Stimulated activated CD4-positive, alpha-beta T cell treated with anti-CD3 and anti-CD28 coated beads, Interleukin-15, amount 100 ng/mL, for 24 hours (primary cell): ENCODE data around the gene FADS6.
"Not testable (repeated sequence)": the region's sequence is repeated elsewhere in the genome, so short reads cannot be mapped to it uniquely, and the experiment has no call there.

Source experiments
- DNase-seq: peaks from one replicate; pipeline ENCODE4 v3.0.0-alpha.2; 2020

FADS6 gene

GRCh38 chr17:74882517-74883240 is 10.8 kb downstream of the FADS6 start:
- DNase-seq: no peak

- no peak for DNase-seq
These were observed 12.4 kb downstream of the FADS6 start for GRCh38 chr17:74881073-74881472.

- no peak for DNase-seq
These were observed 14.1 kb downstream of the FADS6 start for GRCh38 chr17:74879308-74879707.

DNA sequence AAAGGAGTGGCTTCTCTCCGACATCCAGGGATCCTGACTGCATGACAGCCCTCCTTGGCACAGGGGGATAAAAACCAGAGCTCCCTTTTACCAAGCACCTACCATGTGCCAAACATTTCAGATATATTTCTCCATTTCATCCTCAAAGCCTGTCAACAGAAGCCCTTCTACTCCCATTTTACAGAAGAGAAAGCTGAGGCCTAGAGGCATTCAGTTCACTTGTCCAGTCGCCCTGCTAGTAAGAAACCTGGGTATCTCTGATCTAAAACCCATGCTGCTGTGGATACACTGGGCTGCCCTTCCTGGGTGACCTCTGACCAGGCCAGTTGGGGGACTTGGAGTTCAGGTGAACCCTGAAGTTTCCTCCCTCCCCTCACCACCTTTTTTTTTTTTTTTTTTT is 14.8 kb downstream of the FADS6 start:
- no peak for DNase-seq

- DNase-seq: no peak
These were observed 15.6 kb downstream of the FADS6 start for GRCh38 chr17:74877592-74878548.

DNA sequence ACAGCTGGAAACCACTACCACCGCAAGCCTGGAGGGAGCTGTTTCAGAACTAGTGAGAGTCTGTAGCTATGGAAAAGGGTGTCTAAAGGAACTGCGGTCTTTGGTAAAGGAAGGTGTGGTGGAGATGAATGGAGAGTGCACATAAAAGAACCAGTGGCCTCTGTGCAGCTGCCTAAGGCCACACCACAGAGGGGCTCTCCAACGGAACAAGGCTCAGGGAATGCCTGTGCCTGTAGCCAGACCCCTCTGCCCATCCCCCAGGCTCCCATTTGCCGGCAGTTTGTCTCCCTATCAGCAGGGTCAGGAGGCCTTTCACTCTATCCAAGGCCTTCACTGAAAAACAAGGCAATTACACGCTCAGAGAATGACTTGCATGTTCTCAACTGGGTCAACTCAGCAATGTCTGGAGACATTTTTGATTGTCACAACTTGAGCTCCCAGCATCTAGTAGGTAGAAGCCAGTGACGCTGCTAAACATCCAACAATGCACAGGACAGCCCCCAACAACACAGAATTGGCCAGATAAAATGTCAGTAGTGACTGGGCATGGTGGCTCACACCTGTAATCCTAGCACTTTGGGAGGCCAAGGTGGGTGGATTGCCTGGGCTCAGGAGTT is 17.3 kb downstream of the FADS6 start:
- DNase-seq: no peak

DNA sequence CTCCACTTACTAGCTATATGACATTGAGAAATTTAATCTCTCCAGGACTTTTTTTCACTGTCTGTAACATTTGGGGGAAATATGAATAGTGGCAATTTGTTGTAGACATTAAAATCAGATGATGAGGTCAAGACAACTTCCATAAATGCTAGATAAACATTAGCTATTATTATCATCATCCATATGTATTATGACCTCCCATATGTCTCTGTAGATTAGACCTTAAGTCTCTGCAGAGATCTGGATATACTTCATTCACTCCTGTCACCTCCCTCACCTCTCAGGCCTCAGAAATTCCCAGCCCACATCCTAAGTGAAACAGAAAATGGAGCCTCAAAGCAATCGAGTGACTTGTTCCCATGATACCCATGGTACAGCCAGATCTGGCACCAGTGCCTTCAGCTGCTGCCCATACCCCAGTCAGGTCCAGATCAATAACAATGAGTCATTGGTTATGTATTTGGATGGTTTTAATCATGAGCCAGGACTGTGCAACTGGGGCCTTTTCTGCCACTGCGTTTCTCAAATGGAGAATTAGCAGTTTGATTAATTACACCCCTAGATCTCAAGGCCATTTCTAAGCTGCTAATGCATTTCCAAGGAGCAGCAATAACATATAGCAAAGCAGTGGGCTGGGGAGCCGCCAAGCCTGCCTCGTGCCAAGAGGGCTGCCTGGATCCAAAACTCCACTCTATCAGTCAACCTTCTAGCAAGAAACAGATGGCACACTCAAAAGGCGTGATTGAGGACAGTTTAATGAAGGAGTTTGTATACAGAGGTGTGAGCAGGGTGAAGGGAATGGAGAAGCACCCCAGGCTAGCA is 18.1 kb downstream of the FADS6 start:
- no peak for DNase-seq

- no peak for DNase-seq
These were observed 18.8 kb downstream of the FADS6 start for GRCh38 chr17:74874615-74875037.

GRCh38 chr17:74873874-74874614 is 19.4 kb downstream of the FADS6 start:
- no peak for DNase-seq

DNA sequence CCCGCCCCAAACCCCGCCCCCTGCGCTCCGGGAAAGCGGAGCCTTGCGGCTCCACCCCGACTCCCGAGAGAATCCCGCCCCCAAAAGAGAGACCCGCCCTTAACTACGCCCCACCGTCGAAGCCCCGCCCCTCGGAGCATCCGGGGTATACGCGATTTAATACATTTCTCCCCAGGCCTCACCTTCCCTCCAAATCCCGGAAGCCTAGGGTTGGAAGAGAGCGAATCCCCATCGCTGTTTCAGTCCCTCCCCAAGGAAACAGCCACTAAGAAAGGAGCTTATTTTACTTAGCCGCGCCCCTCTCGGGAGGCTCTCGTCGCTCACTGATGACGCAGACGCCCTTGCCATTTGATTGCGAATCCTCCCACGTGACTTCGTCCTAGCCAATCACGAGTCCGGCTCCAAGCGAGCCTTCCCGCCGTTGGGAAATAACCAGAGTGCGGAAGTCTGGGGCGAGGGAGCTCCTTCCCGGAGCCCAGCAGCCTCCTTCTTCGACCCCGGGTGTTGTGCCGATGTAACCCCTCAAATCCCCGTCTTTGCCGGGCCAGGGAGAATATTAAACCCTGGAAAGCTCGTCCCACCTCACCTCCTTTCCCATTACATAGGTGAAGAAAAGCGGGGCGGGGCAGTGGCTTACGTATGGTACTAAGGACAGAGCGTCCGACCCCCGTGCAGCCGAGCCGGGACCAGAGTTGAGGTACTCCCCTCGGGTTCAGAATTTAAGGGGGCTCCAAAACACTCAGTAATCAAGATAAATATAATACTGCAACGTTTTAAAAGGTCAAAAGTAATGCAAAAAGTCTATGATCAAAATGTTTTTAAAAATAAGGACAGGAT is 20.2 kb downstream of the FADS6 start:
- peak; percentile 99 for DNase-seq

GRCh38 chr17:74872313-74873036 is 21.0 kb downstream of the FADS6 start, which contains the start of gene FDXR:
FDXR (minus strand) TSS chr17:74872994; CDS start chr17:74872944, 50 bp downstream.
- DNase-seq: no peak

- no peak for DNase-seq
These were observed 21.9 kb downstream of the FADS6 start for GRCh38 chr17:74871356-74872076.

GRCh38 chr17:74870512-74870911 is 22.9 kb downstream of the FADS6 start:
- DNase-seq: no peak

- not testable (repeated sequence) for DNase-seq
These were observed 23.4 kb downstream of the FADS6 start for GRCh38 chr17:74870028-74870427.

GRCh38 chr17:74868908-74869255 is 24.6 kb downstream of the FADS6 start:
- no peak for DNase-seq

DNA sequence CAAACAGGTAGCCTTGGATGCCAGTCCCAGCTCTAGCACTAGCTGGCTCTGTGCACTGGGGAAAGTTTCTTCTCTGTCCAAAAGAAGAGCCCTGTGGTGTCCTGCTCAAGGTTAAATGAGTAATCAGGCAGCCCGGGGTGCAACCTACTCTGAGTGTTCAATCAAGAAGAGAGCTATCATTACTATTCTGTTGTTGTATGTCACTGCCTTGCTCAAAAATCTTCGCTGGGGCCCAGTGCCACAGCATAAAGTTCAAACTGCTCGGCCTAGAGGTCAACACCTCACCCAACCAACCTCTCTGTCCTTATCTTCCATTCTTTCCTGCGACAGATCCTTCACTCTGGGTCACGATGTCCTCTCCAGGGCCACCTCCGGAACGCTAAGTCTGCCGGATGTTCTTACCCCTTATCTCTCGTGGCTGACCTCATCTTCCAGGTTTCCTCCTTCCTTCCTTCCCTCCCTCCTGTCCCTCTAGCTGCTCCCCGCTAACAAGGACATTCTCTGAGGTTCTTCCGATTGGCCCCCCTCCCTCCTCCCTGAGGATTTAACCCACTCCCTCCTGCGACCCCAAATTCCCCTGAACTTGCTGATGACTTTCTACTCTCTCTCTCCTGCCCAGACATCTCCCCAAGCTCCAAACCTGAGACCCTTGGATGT is 25.1 kb downstream of the FADS6 start:
- no peak for DNase-seq

GRCh38 chr17:74866198-74866835 is 27.1 kb downstream of the FADS6 start:
- DNase-seq: no peak

DNA sequence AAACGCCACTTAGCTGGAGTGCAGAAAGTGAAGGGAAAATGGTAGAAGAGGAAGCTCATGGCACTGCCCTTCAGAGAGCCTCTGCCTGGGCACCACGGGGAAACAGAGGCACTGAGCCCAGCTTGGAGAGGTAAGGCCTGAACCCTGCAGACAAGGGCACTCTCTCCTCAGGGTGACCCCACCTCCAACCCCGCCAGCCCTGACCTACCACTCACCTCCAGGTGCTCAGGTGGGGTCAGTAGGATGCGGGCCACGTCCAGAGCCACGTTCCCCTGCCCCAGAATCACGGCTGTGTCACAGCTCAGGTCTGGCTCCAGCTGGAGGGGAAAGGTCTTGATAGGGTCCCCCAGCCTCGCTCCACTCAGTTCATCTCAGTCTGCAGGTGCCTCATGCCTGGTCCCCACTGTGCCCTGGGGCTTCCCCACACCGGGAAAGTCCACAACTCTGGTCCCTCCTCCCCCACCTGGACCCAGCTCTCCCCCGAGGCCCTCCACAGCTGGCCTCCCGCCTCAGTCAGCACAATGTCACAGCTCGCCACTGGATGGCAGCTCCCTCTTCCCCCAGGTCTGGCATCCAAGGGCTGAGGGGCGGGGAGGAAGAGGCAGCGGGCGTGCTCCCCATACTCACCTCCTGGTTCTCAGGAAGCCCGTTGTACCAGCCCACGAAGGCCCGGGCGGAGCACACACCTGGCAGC is 27.8 kb downstream of the FADS6 start:
- no peak for DNase-seq
